ENCODE data around the gene CST6.
A peak's percentile ranks its signal among the peaks of the same experiment; 100 is the strongest.
"Not testable (repeated sequence)": the region's sequence is repeated elsewhere in the genome, so short reads cannot be mapped to it uniquely, and the experiment has no call there.

Gene CST6

GRCh38 chr11:66006134-66006890 is 5.5 kb upstream of the CST6 start:
- no peak for ATAC-seq
- no peak for DNase-seq (ENCODE audit: low spot score in 2 of 2)

GRCh38 chr11:66006891-66007176 is 5.0 kb upstream of the CST6 start:
- Mint-ChIP-seq H3K4me1 (peaks cover 8% of the 10 kb centered on the region), H3K36me3 (peaks cover 46% of the 10 kb centered on the region), H3K4me3 (no peak overlapping the region), H3K27ac (no peak overlapping the region), H3K9me3 (no peaks in the 10 kb centered on the region)
- ATAC-seq = no peak
- DNase-seq (ENCODE audit: low spot score in 2 of 2) = no peak

More at GRCh38 chr11:66006134-66006890, 5.5 kb upstream of the CST6 start:
- no peak overlapping the region for H3K4me3 Mint-ChIP-seq
- peaks cover 8% of the 10 kb centered on the region for H3K4me1 Mint-ChIP-seq
- H3K9me3 Mint-ChIP-seq = no peaks in the 10 kb centered on the region
- peaks cover 50% of the 10 kb centered on the region for H3K36me3 Mint-ChIP-seq
- H3K27ac Mint-ChIP-seq = peak overlapping the region; percentile 17

- no peaks in the 10 kb centered on the region for H3K9me3 Mint-ChIP-seq
- H3K27ac Mint-ChIP-seq = peak overlapping the region; percentile 32
- DNase-seq (ENCODE audit: low spot score in 2 of 2) = no peak
Observed at GRCh38 chr11:66007201-66007634, 4.6 kb upstream of the CST6 start.

GRCh38 chr11:66008095-66008467 is 3.7 kb upstream of the CST6 start:
- peak overlapping the region; percentile 32 for H3K27ac Mint-ChIP-seq
- ATAC-seq = no peak
- no peak overlapping the region for H3K4me3 Mint-ChIP-seq
- peaks cover 34% of the 10 kb centered on the region for H3K36me3 Mint-ChIP-seq
- DNase-seq (ENCODE audit: low spot score in 2 of 2) = no peak
- H3K4me1 Mint-ChIP-seq = peaks cover 4% of the 10 kb centered on the region
- H3K9me3 Mint-ChIP-seq = no peaks in the 10 kb centered on the region

More at GRCh38 chr11:66007201-66007634, 4.6 kb upstream of the CST6 start:
- Mint-ChIP-seq H3K36me3 (peaks cover 42% of the 10 kb centered on the region), H3K4me3 (no peak overlapping the region), H3K4me1 (peaks cover 8% of the 10 kb centered on the region)
- ATAC-seq = no peak

- no peak for DNase-seq (ENCODE audit: low spot score in 2 of 2)
- H3K27ac Mint-ChIP-seq = no peak overlapping the region
- peaks cover 29% of the 10 kb centered on the region for H3K36me3 Mint-ChIP-seq
Observed at GRCh38 chr11:66008468-66009101, 3.2 kb upstream of the CST6 start.

GRCh38 chr11:66010036-66010435 is 1.8 kb upstream of the CST6 start:
- not testable (repeated sequence) for DNase-seq (ENCODE audit: low spot score in 2 of 2); H3K4me1 Mint-ChIP-seq; H3K4me3 Mint-ChIP-seq; H3K9me3 Mint-ChIP-seq; ATAC-seq; H3K27ac Mint-ChIP-seq
- peaks cover 14% of the 10 kb centered on the region for H3K36me3 Mint-ChIP-seq

More at GRCh38 chr11:66008468-66009101, 3.2 kb upstream of the CST6 start:
- no peak for ATAC-seq
- Mint-ChIP-seq H3K4me1 (no peaks in the 10 kb centered on the region), H3K9me3 (no peaks in the 10 kb centered on the region), H3K4me3 (no peak overlapping the region)

- Mint-ChIP-seq H3K4me1 (no peaks in the 10 kb centered on the region), H3K27ac (no peak overlapping the region), H3K9me3 (no peaks in the 10 kb centered on the region), H3K4me3 (no peak overlapping the region), H3K36me3 (peaks cover 4% of the 10 kb centered on the region)
- no peak for DNase-seq (ENCODE audit: low spot score in 2 of 2)
- ATAC-seq = no peak
Observed at GRCh38 chr11:66011239-66011784, 496 bp upstream of the CST6 start.

- H3K27ac Mint-ChIP-seq = no peak overlapping the region
- no peaks in the 10 kb centered on the region for H3K36me3 Mint-ChIP-seq
- ATAC-seq (no peak), DNase-seq (ENCODE audit: low spot score in 2 of 2) (no peak)
- H3K9me3 Mint-ChIP-seq = no peaks in the 10 kb centered on the region
- H3K4me1 Mint-ChIP-seq = peaks cover 4% of the 10 kb centered on the region
- H3K4me3 Mint-ChIP-seq = no peak overlapping the region
Observed at GRCh38 chr11:66012371-66012945, 650 bp downstream of the CST6 start.

- no peak for ATAC-seq
- no peak overlapping the region for H3K27ac Mint-ChIP-seq
- no peaks in the 10 kb centered on the region for H3K36me3 Mint-ChIP-seq
- H3K4me3 Mint-ChIP-seq = no peak overlapping the region
- no peak for DNase-seq (ENCODE audit: low spot score in 2 of 2)
- H3K4me1 Mint-ChIP-seq = peaks cover 8% of the 10 kb centered on the region
- no peaks in the 10 kb centered on the region for H3K9me3 Mint-ChIP-seq
Observed at GRCh38 chr11:66012946-66013761, 1.3 kb downstream of the CST6 start.

- Mint-ChIP-seq H3K36me3 (no peaks in the 10 kb centered on the region), H3K9me3 (no peaks in the 10 kb centered on the region), H3K27ac (no peak overlapping the region), H3K4me3 (no peak overlapping the region), H3K4me1 (peaks cover 8% of the 10 kb centered on the region)
- no peak for DNase-seq (ENCODE audit: low spot score in 2 of 2)
- ATAC-seq = no peak
Observed at GRCh38 chr11:66013762-66014100, 1.9 kb downstream of the CST6 start.

- DNase-seq (ENCODE audit: low spot score in 2 of 2) (no peak), ATAC-seq (no peak)
- Mint-ChIP-seq H3K4me1 (peaks cover 8% of the 10 kb centered on the region), H3K9me3 (no peaks in the 10 kb centered on the region), H3K27ac (no peak overlapping the region), H3K36me3 (no peaks in the 10 kb centered on the region), H3K4me3 (no peak overlapping the region)
Observed at GRCh38 chr11:66014804-66015453, 3.1 kb downstream of the CST6 start.

- no peak overlapping the region for H3K4me3 Mint-ChIP-seq
- H3K9me3 Mint-ChIP-seq = no peaks in the 10 kb centered on the region
- no peaks in the 10 kb centered on the region for H3K36me3 Mint-ChIP-seq
- no peak for DNase-seq (ENCODE audit: low spot score in 2 of 2)
- peaks cover 12% of the 10 kb centered on the region for H3K4me1 Mint-ChIP-seq
- no peak overlapping the region for H3K27ac Mint-ChIP-seq
- no peak for ATAC-seq
Observed at GRCh38 chr11:66015454-66015881, 3.7 kb downstream of the CST6 start.

GRCh38 chr11:66015936-66016792 is 4.4 kb downstream of the CST6 start:
- Mint-ChIP-seq H3K9me3 (no peaks in the 10 kb centered on the region), H3K4me1 (peaks cover 19% of the 10 kb centered on the region), H3K27ac (no peak overlapping the region), H3K4me3 (no peak overlapping the region), H3K36me3 (no peaks in the 10 kb centered on the region)
- DNase-seq (ENCODE audit: low spot score in 2 of 2) (no peak), ATAC-seq (no peak)

- peaks cover 21% of the 10 kb centered on the region for H3K4me1 Mint-ChIP-seq
- no peaks in the 10 kb centered on the region for H3K9me3 Mint-ChIP-seq
- peak overlapping the region; percentile 71 for H3K27ac Mint-ChIP-seq
- ATAC-seq (no peak), DNase-seq (ENCODE audit: low spot score in 2 of 2) (no peak)
- no peaks in the 10 kb centered on the region for H3K36me3 Mint-ChIP-seq
- no peak overlapping the region for H3K4me3 Mint-ChIP-seq
Observed at GRCh38 chr11:66016793-66017177, 5.0 kb downstream of the CST6 start.

Measured in stimulated activated effector memory CD8-positive, alpha-beta T cell treated with anti-CD3 and anti-CD28 coated beads, Interleukin-12 subunit alpha, Interleukin-12 subunit beta, amount 100 ng/mL, for 72 hours (primary cell).